CD4-positive, alpha-beta T cell treated with Interleukin-4 for 1 hour (primary cell): ENCODE results near the gene MEAK7.

Experiments
- DNase-seq, 2 donors: peaks; one replicate each; pipeline ENCODE4 v3.0.0-alpha.2; 2020 to 2022

The MEAK7 gene

DNA sequence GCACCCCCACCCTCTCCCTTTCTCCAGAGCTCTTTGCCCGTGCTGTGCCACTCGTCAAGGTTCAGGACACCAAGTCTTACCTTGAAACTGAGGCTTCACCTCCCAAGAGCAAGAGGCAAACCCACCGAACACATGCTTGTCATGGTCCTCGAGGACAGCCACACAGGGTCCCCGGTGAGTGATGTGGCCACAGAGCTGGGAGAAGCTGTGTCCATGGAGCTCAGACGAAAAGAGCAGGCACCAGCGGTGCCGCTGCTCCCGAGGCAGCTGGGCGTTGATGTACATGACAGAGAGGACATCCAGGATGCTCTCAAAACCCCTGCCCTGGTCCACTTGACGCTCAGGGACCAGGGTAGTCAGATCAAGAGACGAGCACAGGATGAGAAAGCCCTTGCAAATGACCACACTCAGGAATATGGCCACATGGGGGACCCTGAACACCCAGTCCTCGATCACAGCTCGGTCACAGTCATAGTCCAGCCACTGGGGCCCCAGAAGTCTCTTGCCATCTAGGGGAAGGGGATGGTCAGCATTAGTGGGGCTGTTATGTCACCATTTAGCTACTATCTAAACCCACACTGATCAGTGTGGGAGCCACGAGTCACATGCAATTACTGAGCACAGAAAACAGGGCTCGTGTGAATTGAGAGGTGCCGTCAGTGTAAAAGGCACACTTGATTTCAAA is 17.8 kb downstream of the MEAK7 start:
- no peak for DNase-seq

DNA sequence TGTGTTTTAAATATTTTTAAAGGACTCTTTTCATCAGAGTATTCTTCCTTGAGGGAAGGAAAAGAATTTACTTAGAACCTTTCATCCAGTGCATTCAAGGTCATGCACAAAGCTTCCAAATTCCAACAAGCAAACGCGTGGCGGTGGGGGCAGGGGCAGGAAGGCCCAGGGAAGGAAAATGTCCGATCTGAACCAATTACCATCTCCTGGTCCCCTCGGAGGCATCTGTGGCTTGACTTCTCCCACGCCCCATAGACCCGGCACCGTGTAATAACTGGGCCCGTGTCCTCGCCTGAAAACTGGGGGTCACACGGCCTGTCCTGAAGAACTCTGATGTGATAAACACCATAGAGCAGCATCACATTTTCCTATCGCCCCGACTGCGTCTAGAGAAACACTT is 18.3 kb downstream of the MEAK7 start:
- no peak for DNase-seq

DNA sequence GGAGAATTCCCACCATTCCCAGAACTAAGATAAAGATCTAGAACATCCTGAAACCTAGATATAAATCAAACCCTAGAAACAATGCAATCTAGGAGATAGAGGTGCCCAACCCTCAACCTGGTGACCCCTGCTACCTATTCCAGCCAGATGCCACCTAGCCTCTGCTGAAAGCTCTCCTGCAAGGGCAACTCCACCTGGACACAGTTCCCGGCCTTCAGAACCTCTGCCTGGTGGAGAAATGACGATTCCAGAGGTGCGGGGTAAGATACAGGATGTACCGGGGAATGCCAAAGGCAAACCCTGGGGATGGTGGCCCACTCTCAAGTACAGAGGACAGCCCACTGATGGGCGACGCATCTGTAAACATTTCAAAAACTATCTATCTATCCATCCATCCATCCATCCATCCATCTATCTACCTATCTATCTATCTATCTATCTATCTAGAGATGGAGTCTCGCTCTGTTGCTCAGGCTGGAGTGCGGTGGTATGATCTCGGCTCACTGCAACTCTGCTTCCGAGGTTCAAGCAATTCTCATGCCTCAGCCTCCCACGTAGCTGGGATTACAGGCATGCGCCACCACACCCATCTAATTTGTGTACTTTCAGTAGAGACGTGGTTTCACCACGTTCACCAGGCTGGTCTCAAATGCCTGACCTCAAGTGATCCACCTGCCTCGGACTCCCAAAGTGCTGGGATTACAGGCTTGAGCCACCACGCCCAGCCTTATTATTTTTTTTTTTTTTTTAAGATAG is 19.0 kb downstream of the MEAK7 start:
- no peak for DNase-seq

DNA sequence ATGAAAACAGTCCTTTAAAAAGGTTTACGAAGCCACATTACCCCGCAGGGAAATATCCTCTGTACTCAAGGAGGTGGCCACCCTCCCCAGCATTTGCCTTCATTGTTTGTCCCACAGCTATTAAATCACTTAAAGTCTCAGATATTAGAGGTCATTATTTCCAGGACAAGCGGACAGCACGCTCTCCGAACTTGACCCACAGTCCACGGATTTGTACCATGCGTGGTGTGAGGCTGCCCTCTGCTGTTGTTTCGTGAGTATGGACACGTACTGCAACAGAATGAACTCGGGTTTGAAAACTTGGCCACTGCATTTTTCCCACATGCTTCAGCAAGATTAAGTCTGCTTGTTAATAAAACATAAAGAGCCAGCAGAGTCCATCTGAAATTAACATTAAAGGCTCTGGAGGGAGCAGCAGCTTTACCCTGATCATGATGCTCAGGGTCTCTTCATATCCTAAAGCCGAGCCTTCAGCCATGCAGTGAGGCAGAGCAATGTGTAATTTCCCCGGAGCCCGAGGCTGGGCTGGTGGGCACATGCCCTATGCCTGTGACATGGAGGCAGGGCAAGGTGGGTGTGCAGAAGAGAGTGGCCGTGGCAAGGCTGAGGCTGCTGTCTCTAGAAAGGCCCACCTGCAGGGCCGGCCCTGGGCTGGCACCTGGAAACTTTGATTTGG is 19.7 kb downstream of the MEAK7 start:
- no peak for DNase-seq

DNA sequence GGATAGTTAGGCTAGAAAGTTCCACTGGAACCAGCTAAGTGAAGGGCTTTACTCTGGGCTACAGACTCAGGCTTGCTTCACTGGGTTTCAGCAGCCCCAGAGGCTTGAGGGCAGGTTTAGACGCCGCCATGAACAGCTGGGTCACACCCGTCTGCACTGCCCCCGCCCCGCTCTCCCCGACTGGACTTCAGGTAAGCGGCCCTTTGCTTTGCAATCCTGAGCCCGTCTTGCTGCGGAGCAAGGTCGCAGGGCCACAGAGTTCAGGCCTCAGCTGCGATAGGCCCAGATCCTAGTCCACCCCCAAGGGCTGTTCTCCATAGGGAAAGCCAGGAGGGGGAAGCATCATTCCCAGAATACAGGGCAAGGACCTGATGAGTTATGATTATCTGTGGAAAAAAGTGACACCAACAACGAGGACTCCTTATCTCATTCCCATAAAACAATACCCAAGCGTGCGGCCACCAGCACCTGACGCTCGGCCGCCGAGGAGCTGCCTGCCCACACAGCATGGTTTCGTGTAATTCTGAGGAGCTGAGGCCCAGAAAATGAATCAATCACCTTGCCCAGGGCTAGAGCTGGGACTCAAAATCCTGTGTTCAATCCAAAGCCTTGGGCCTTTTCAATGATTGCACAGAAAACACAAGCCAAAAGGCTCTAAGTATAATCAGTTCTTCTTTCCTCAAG is 20.4 kb downstream of the MEAK7 start:
- no peak for DNase-seq

DNA sequence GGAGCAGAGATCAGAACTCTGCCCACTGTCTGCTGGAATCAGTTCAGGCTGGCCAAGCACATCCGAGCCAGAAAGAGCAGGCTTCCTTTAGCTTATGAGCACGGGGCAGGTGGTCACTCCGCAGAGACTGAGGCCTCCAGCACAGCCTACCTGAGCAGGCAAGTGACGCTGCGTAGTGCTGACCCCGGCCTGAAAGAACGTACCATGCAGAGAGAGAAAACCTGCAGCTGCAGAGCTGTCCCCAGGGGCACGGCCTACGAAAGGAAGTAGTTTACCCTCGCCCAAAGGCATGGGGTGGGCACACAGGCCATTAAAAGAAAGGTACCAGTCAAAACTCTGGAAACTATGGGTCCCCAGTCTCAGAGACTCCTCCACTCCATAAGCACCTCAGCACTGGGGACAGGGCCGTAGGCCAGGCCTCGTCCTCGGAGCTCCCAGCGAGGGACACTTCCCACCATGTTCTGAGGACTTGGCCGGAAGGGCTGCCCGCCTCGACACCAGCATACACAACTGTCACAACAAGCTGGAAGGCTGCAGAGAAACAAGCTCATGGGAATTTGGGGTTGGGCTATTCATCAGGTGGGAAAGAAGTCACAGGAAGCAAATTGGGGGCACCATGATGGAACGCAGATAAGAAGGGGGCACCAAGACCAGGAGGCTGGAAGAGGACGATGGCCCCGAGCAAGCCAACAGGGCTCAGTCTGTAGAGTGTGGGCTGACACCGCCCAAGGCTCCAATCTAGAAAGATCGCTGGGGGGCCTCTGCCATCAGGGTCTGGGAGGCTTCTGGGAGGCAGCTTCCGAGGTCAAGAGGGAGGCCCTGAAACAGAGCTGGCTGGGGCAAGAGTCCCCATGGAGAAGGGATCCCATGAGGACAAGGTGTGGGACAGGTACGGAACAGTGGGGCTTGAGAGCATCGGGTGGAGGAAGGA is 21.2 kb downstream of the MEAK7 start:
- no peak for DNase-seq

DNA sequence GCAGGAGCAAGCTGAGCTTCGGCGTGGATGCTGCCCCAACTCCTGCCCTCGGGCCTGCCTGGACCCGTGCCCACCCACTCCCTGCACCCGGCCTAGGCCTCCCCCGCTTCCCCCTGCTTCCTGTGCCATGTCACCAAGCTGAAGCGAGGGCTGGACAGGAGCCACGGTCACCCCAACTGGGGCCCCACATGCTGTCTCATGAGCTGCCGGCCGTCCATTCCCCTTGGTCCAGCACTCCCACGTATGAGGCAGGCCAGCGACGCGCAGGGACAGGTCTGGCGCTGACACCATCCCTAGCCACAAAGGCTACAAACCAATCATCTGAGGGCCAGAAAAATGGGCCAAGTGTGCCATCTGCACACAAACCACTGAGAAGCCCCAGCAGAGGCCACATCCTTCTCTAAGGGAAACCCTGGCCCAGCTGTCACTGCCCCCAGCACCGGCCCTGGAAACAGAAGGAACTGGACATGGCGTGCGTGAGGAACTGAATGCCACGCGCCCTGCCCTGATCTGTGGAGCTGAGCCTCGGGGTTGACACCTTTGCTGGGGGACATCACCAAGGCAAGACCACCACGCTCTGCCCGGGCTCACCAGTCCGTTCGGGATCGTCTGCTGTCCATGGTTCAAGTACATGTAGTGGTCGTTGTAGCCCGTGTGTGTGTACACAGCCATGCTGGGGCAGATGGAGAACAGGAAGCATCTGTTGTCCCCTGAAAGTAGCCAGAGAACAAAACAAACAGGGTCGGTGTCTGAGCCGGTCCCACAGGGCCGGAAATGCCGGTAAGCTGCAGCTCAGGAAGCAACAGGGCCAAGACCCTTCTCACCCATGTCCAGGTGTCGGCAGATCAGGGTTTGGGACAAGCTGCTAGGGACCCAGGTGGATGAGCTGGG is 22.2 kb downstream of the MEAK7 start:
- DNase-seq, result no peak

DNA sequence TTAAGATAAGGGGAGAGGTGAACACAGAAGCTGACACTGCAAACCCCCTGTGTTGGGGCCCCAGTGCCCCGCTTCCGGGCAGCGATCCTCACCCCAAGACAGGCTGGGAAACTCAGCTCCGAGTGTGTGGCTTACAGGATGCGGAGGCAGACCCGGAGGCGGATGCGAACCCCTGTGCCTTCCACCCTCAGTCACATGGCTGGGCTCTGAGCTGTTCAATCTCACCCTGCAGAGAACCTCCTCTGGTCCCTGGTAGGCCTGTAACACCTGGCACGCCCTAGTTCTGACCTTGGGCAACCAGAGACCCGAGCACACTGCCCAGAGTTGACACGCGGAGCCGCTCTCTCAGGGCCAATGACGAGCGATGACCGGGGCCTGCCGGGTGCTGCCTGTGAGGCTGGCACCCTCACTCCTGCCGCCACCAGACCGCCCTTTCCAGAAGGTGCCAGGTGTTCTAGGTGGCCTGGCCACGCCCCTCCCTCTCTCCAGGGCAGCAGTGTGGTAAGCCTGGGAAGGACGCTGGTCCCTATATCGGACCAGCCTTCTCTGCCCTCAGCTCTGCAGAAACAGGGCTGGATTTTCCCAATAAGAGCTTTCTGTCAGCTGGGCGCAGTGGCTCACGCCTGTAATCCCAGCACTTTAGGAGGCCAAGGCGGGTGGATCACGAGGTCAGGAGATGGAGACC is 23.3 kb downstream of the MEAK7 start:
- no peak for DNase-seq

DNA sequence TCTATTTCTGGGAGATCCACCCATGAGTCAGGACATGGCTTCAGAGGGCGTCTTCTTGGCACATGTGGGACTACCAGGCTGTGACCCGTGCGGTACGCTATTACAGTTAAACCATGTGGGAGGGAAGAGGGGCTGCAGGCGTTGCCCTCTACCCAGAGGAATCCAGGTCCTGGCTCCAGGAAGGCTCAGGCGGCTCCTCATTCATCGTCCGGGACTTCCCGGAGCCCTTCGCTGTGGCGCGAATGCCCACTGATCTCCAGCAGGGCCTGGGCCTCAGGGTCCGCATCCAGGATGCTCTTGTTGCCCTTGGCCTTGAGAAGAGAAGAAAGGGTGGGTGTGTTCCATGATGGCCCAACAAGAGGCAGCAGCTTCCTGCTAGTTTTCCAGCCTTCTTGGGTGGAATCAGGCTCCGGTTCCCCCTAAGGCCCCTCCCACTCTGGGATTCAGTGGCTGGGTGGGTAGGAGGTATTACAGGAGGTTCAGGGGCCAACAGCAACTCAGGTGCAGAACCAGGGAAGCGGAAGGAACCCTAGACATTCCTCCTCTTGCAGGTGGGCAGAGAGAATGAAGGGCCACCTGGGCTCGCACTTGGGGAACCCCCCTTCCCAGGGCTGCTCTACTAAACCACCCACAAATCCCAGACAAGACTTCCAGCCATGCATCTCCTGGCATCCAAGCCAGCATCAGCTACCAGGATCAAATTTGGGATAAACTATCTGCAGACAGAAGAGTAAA is 24.6 kb downstream of the MEAK7 start:
- no peak for DNase-seq

DNA sequence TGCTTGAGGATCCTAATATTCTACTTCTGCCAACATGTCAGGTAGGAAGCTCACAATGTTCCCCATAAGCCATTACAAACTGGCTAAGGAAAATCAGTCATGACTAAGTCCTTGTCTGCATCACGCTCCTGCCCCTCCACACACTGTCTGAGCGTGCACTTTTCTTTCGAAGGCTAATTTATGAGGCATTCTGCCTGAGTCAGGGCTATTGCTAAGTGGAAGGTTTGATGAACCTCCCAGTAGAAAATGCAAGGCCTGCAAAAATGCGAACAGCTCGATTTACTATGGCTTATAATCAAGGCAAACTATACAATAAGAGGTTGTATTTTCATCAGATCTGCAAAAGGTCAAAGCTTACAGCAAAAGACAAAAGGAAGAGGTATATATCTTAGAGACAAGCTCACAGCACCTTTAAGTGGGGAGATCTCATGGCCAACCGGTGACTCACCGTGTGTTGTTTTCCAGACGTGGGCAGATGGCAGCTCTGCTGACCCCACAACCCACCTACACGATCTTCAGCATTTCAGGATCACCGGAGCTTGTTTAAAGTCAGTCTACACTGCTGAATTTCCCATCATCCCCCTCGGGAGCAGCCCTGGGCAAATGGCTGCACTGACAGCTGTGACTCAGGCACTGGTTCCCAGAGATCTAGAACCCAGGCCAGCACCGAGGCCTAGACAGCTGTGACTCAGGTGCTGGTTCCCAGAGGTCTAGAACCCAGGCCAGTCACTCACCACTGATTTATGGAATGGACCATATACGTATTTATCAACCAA is 26.1 kb downstream of the MEAK7 start:
- DNase-seq, result no peak

DNA sequence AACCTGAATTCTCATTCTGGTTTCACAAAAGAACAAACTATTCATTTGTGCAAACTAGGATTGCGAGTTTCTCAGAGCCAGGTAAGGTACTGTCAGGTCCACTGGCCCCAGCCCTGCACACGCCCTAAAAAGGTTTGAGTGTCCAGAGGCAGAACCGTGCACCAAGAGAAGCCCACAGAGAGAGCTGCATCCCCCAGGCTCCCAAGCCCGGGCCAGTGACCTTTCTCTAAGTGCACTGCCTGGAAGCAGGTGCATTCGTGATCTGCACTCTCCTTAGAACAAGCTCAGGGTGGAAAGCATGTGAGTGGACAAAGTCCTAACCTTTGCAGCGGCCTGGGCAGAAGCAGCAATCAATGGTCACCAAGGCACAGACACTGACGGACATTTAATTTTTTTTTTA is 26.8 kb downstream of the MEAK7 start:
- no peak for DNase-seq

DNA sequence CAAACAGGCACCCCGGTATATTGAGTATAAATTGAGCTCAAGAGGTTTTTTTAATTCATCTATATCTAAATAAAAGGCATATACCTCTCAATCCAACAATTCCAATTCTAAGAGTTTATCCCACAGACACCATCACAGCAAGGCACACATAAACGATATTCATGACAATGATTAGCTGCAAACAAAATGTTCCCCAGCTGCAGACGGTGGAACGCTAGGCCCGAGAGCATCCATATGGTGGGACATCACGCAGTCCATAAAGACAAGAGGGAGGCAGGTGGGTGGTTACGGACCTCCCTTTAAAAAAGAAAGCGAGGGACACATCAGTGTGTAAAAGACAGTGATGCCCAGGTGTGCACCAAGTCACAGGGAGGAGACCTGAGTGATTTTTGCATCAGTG is 28.1 kb downstream of the MEAK7 start:
- no peak for DNase-seq

DNA sequence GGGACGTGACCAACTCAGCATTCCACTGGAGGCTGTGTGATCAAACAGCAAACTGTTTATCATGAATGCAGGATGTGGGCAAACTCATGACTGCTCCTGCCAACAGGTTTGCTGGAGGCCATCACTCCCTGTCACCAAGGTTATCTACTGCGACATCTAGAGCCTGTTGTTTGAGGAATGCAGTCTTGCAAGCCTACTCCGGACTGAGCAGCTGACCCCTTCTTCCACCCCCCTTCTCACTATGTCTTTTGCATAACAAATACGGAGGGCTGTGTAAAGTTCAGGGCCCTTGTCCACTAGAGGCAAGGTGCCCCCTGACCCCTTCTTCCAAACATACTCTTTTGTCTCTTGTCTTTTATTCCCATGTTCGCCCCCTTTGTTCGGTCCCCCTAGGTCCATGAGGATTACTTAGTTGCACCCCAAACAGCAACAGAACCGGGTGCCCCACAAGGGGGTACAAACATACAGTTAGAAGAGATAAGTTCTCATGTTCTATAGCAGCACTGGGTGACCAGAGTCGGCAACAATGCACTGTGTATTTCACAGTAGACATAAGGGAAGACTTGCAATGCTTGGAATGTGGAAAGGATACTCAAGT is 28.7 kb downstream of the MEAK7 start:
- DNase-seq, result no peak

DNA sequence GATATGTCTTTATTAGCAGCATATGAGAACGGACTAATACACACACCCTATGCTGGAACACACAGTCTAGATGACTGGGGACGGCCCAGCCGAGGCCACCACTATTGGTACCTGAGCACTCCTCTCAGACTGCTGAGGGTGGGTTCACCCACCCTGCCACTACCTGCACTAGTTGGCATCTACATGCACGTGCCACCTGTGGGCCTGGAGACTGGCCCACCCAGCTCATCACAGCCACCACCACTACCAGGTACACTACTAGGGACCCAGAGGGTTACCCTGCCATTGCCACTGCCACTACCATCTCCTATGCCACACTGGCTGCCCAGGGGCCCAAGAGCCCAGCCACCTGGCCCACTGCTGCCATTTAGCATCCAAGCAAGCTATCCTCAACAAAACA is 32.5 kb downstream of the MEAK7 start:
- DNase-seq, result no peak

DNA sequence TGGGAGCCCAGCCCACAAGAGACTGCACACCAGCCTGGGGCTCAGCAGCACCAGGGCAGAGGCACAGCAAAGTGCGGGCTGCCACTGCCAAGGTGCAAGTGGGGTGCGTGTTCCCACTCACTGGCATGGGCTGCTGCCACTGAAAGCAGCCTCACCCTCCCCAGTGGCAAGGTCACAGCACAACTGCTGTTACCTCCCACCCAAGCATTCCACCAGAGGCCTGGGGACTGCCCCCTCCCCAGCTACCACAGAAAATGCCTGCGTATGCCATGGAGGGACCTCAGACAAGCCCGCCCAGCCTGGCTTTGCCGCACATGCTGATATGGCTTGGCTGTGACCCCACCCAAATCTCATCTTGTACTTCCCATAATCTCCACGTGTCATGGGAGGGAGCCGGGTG is 33.1 kb downstream of the MEAK7 start:
- DNase-seq, result no peak

DNA sequence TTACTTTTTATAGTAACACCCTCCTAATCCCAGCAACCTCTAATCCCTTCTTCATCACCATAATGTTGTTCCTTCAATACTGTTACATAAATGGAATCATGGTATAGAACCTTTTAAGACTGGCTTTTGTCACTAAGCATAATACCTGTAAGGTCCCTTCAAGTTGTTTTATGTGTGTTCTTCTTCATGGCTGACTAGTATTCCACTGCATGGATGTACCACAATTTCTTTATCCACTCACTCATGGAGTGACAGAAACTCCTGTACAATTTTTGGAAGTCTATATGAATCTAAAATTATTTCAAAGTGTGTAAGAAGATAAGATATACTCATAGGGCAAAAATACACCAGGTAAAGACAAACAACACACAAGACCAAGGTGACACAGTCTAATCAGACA is 36.8 kb downstream of the MEAK7 start:
- no peak for DNase-seq

DNA sequence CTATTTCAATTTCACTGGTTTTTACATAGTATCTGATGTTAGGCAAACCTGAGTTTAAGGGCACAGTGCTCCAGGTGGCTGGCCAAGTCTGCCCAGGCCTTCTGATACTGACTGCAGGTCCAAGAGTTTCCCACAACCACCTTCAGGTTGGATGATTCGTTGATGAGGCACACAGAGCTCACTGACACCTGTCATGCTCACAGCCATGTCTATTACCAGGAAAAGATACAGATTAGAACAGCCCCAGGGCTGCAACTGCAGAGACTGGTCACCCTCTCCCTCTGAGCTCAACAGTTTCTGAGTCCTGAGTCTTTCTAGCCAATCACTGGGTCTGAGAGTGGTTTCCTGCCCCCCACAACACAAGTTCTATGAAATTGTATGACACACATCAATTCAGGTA is 37.2 kb downstream of the MEAK7 start:
- no peak for DNase-seq

DNA sequence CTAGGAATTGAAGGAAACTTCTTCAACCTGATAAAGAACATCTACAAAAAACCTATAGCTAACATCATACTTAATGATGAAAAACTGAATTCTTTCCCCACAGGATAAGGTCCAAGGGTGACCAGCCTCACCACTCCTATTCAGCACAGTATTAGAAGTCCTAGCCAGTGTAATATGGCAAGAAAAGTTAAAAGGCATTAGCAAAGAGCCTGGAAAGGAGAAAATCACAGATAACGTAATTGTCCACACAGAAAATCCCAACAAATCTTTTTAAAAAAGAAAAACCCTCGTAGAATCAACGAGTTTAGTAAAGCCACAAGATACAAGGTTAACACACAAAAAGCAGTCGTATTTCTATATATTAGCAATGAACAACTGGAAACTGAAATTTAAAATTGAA is 37.8 kb downstream of the MEAK7 start:
- DNase-seq, result no peak

DNA sequence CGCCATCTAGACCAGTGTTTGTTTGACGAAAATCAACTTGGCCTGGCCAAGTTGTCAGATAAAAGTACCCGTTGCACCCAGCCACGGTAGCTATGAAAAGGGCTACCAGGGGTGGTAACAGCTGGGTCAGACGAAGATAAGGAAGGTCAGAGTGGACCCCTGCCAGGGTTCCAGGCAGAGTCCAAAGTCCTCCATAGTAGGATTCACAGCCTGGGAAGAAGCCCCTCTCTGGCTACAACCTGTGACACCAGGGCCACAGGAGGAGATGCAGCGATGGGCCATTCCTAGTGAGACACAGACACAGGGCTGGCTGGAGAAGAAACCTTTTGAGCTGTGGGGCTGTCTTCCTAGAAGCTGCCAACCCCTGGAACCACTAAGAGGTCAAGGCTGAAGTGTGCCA is 39.3 kb downstream of the MEAK7 start:
- DNase-seq, result no peak
